ENCODE results near the gene APOL1. TPM values are rescaled to one million over a fixed set of nuclear protein-coding genes. Genes with fewer than 3 reads are reported as not detected.
"Not testable (repeated sequence)": the region's sequence is repeated elsewhere in the genome, so short reads cannot be mapped to it uniquely, and the experiment has no call there.

The APOL1 gene
- total RNA-seq, result 10 to 100 TPM; 39.9 to 69.3 TPM
- long read RNA-seq, donor 1, partial matches to known transcripts, result 0 of 3 reads
- long read RNA-seq, donor 1, other reads (novel, unspliced or antisense), result 3 of 3 reads
- long read RNA-seq, donor 2, partial matches to known transcripts, result 2 of 44 reads
- long read RNA-seq, donor 2, other reads (novel, unspliced or antisense), result 38 of 44 reads

GRCh38 chr22:36252754-36253522, at the start of gene APOL1:
Gene APOL1 (plus strand): TSS chr22:36253133. CDS start chr22:36254956, 1,823 bp downstream.
- intact Hi-C loops (cut with DNase I), result no loop called here
- DNase-seq (ENCODE audit: low spot score), result peak; percentile 79

- intact Hi-C loops (cut with DNase I), result not testable (repeated sequence)
Observed at GRCh38 chr22:36203441-36203840, 49.5 kb upstream of the APOL1 start.

GRCh38 chr22:36204001-36204631, 48.8 kb upstream of the APOL1 start:
- no peak for DNase-seq (ENCODE audit: low spot score)
- intact Hi-C loops (cut with DNase I), result no loop called here

More at GRCh38 chr22:36203441-36203840, 49.5 kb upstream of the APOL1 start:
- DNase-seq (ENCODE audit: low spot score), result not testable (repeated sequence)

GRCh38 chr22:36204632-36205015, 48.3 kb upstream of the APOL1 start:
- DNase-seq (ENCODE audit: low spot score), result no peak
- intact Hi-C loops (cut with DNase I), result no loop called here

- DNase-seq (ENCODE audit: low spot score); intact Hi-C loops (cut with DNase I): not testable (repeated sequence)
Observed at GRCh38 chr22:36205573-36205972, 47.4 kb upstream of the APOL1 start.

GRCh38 chr22:36206255-36206654, 46.7 kb upstream of the APOL1 start:
- intact Hi-C loops (cut with DNase I), result no loop called here
- DNase-seq (ENCODE audit: low spot score), result no peak

- intact Hi-C loops (cut with DNase I), result no loop called here
- no peak for DNase-seq (ENCODE audit: low spot score)
Observed at GRCh38 chr22:36208162-36208765, 44.7 kb upstream of the APOL1 start.

GRCh38 chr22:36208914-36209313, 44.0 kb upstream of the APOL1 start:
- DNase-seq (ENCODE audit: low spot score), result no peak
- intact Hi-C loops (cut with DNase I), result no loop called here

- DNase-seq (ENCODE audit: low spot score), result not testable (repeated sequence)
Observed at GRCh38 chr22:36209488-36209908, 43.4 kb upstream of the APOL1 start.

GRCh38 chr22:36210224-36210623, 42.7 kb upstream of the APOL1 start:
- DNase-seq (ENCODE audit: low spot score), result no peak
- intact Hi-C loops (cut with DNase I), result no loop called here

More at GRCh38 chr22:36209488-36209908, 43.4 kb upstream of the APOL1 start:
- intact Hi-C loops (cut with DNase I), result not testable (repeated sequence)

GRCh38 chr22:36211237-36211861, 41.6 kb upstream of the APOL1 start:
- DNase-seq (ENCODE audit: low spot score), result no peak
- intact Hi-C loops (cut with DNase I), result no loop called here

GRCh38 chr22:36212901-36213300, 40.0 kb upstream of the APOL1 start:
- intact Hi-C loops (cut with DNase I), result no loop called here
- no peak for DNase-seq (ENCODE audit: low spot score)

GRCh38 chr22:36213586-36213985, 39.3 kb upstream of the APOL1 start:
- DNase-seq (ENCODE audit: low spot score), result no peak
- intact Hi-C loops (cut with DNase I), result no loop called here

GRCh38 chr22:36215981-36216380, 37.0 kb upstream of the APOL1 start:
- intact Hi-C loops (cut with DNase I), result no loop called here

GRCh38 chr22:36218648-36219193, 34.2 kb upstream of the APOL1 start:
- no peak for DNase-seq (ENCODE audit: low spot score)
- intact Hi-C loops (cut with DNase I), result no loop called here

More at GRCh38 chr22:36215981-36216380, 37.0 kb upstream of the APOL1 start:
- no peak for DNase-seq (ENCODE audit: low spot score)

GRCh38 chr22:36220451-36220921, 32.4 kb upstream of the APOL1 start:
- intact Hi-C loops (cut with DNase I), result no loop called here

GRCh38 chr22:36221799-36222751, 30.9 kb upstream of the APOL1 start:
- intact Hi-C loops (cut with DNase I), result no loop called here
- no peak for DNase-seq (ENCODE audit: low spot score)

More at GRCh38 chr22:36220451-36220921, 32.4 kb upstream of the APOL1 start:
- no peak for DNase-seq (ENCODE audit: low spot score)

GRCh38 chr22:36222887-36223450, 30.0 kb upstream of the APOL1 start:
- no peak for DNase-seq (ENCODE audit: low spot score)
- intact Hi-C loops (cut with DNase I), result no loop called here
